HCT116 (cell line): Measurements from ENCODE around the gene CHRNA7. TPM values are rescaled to one million over a fixed set of nuclear protein-coding genes. Genes with fewer than 3 reads are reported as not detected.

Experiments
- ATAC-seq: fragments of 200-7000 bp; cut with Tn5 transposase; 2 replicates; pipeline ENCODE4 v1.9.1; 2020; ENCODE audit warnings: mild to moderate bottlenecking, moderate library complexity
- BruUV-seq: library from RNA; stranded (reverse); fragments of 400-500 nt; replicated peaks from 2 replicates; lab custom pipeline; 2021; lab: Mats Ljungman, UMichigan
- CTCF ChIA-PET: fragments of 300-600 bp; sonication (Branson Sonifier 250); formaldehyde crosslinking; loops from one replicate; lab custom pipeline; 2021; ENCODE audit warnings: antibody characterized with exemption; lab: Charles Lee
- POLR2A ChIA-PET: fragments of 300-600, 350-600 bp; sonication (Branson Sonifier 250); formaldehyde crosslinking; loops from one replicate; lab custom pipeline; 2021; ENCODE audit warnings: antibody characterized with exemption; lab: Charles Lee
- RAD21 ChIA-PET, 2 experiments: fragments of 300-600 bp; sonication (Branson Sonifier 250); formaldehyde crosslinking; loops; one replicate each; lab custom pipeline; 2023; ENCODE audit warnings: low total read pairs in 2 of 2; ENCODE audit not compliant: uncharacterized antibody in 2 of 2, unreplicated experiment in 2 of 2, low non-redundant PET in 1 of 2; lab: Charles Lee
- DNase-seq: peaks from one replicate; pipeline ENCODE4 v3.0.0-alpha.2; 2010; ENCODE audit warnings: low read depth, low spot score
- H2AFZ ChIP-seq: fragments of 200-600 bp; shearing (Covaris generic), sonication (generic); 2 replicates; pipeline ENCODE4 v1.6.1; 2017; ENCODE audit warnings: low read depth, mixed run types, mixed read lengths, antibody characterized with exemption, low read length; ENCODE audit not compliant: poor library complexity, severe bottlenecking
- H3K27ac ChIP-seq: 2 replicates; pipeline ENCODE4 v1.5.1; 2012; ENCODE audit warnings: low read depth, low read length
- H3K27me3 ChIP-seq: fragments of 200-600 bp; sonication (generic); 2 replicates; pipeline ENCODE4 v1.6.1; 2016; ENCODE audit warnings: mixed run types, low read length, mixed read lengths; ENCODE audit not compliant: insufficient read depth
- H3K36me3 ChIP-seq, 2 experiments: fragments of 200-500 bp in 1 of 2; fragments of 200-600 bp in 1 of 2; sonication (Bioruptor generic) in 1 of 2; sonication (generic) in 1 of 2; 2 replicates each; pipeline versions ENCODE4 v1.5.1 to v1.6.1; 2014 to 2016; ENCODE audit warnings: low read length in 2 of 2, inconsistent platforms in 1 of 2, mixed read lengths in 1 of 2, mixed run types in 1 of 2; ENCODE audit not compliant: insufficient read depth in 2 of 2, control insufficient read depth in 1 of 2
- H3K4me1 ChIP-seq, 2 experiments: fragments of 200-600 bp in 1 of 2; sonication (generic) in 1 of 2; 2 replicates each; pipeline versions ENCODE4 v1.5.1 to v1.6.1; 2012 to 2017; ENCODE audit warnings: low read length in 2 of 2, inconsistent platforms in 1 of 2, mild to moderate bottlenecking in 1 of 2, mixed read lengths in 1 of 2, mixed run types in 1 of 2, moderate library complexity in 1 of 2; ENCODE audit not compliant: insufficient read depth in 2 of 2, control insufficient read depth in 1 of 2
- H3K4me2 ChIP-seq: fragments of 200-600 bp; sonication (generic); 2 replicates; pipeline ENCODE4 v1.6.1; 2017; ENCODE audit warnings: mixed run types, low read length, mixed read lengths
- H3K4me3 ChIP-seq, 2 experiments: fragments of 200-600 bp in 1 of 2; sonication (generic) in 1 of 2; replicated peaks in 1 of 2; 2 replicates each; pipeline ENCODE4 v1.5.1; 2011 to 2016; ENCODE audit warnings: low read length in 2 of 2, control low read depth in 1 of 2, low read depth in 1 of 2, mild to moderate bottlenecking in 1 of 2, mixed read lengths in 1 of 2, mixed run types in 1 of 2
- H3K79me2 ChIP-seq: fragments of 200-600 bp; sonication (generic); 2 replicates; pipeline ENCODE4 v1.6.1; 2017; ENCODE audit warnings: mild to moderate bottlenecking, mixed run types, low read length, moderate library complexity, mixed read lengths; ENCODE audit not compliant: insufficient read depth
- H3K9ac ChIP-seq: fragments of 200-600 bp; sonication (generic); 2 replicates; pipeline ENCODE4 v1.6.1; 2016; ENCODE audit warnings: low read length, mixed read lengths
- H3K9me2 ChIP-seq: fragments of 200-600 bp; sonication (generic), shearing (Covaris generic); 2 replicates; pipeline ENCODE4 v1.6.1; 2017; ENCODE audit warnings: mixed run types, mild to moderate bottlenecking, moderate library complexity; ENCODE audit not compliant: insufficient read depth
- H3K9me3 ChIP-seq, 2 experiments: fragments of 200-500 bp in 1 of 2; fragments of 200-600 bp in 1 of 2; sonication (Bioruptor generic) in 1 of 2; sonication (generic) in 1 of 2; 2 replicates each; pipeline ENCODE4 v1.6.1; 2014 to 2017; ENCODE audit warnings: low read length in 2 of 2, mixed read lengths in 2 of 2, inconsistent platforms in 1 of 2, low read depth in 1 of 2, mild to moderate bottlenecking in 1 of 2, mixed run types in 1 of 2, moderate library complexity in 1 of 2; ENCODE audit not compliant: control insufficient read depth in 1 of 2, insufficient read depth in 1 of 2
- H4K20me1 ChIP-seq: fragments of 200-600 bp; sonication (generic), shearing (Covaris generic); 2 replicates; pipeline ENCODE4 v1.6.1; 2017; ENCODE audit warnings: mixed run types, mild to moderate bottlenecking, moderate library complexity; ENCODE audit not compliant: insufficient read depth
- CEBPB ChIP-seq: IDR thresholded peaks from 2 replicates; pipeline ENCODE4 v1.6.1; 2012; ENCODE audit warnings: low read depth
- EGR1 ChIP-seq: IDR thresholded peaks from 2 replicates; pipeline ENCODE4 v1.6.1; 2012; ENCODE audit warnings: low read depth
- EZH2 ChIP-seq: fragments of 200-600 bp; sonication (generic); IDR thresholded peaks from 2 replicates; pipeline ENCODE4 v1.6.1; 2017; ENCODE audit warnings: antibody characterized with exemption, mixed run types
- EZH2phosphoT487 ChIP-seq: fragments of 200-600 bp; IDR thresholded peaks from 2 replicates; pipeline ENCODE4 v1.6.1; 2018; ENCODE audit warnings: antibody characterized with exemption, borderline replicate concordance
- FOSL1 ChIP-seq: IDR thresholded peaks from 2 replicates; pipeline ENCODE4 v1.6.1; 2012; ENCODE audit warnings: low read depth
- POLR2A ChIP-seq: IDR thresholded peaks from 2 replicates; pipeline ENCODE4 v1.7.0; 2011; ENCODE audit warnings: borderline replicate concordance; ENCODE audit not compliant: insufficient read depth, insufficient read length; ENCODE audit errors: extremely low read depth
- RAD21 ChIP-seq: IDR thresholded peaks from 2 replicates; pipeline ENCODE4 v1.6.1; 2012; ENCODE audit warnings: low read depth, mild to moderate bottlenecking
- SIN3A ChIP-seq: IDR thresholded peaks from 2 replicates; pipeline ENCODE4 v1.6.1; 2012; ENCODE audit warnings: low read depth
- ZNF274 ChIP-seq: fragments of 200-500 bp; sonication (Bioruptor generic); IDR thresholded peaks from 2 replicates; pipeline ENCODE4 v1.6.1; 2014; ENCODE audit warnings: mild to moderate bottlenecking, low read depth, low read length, inconsistent platforms
- intact Hi-C: fragments of 100-400 bp; cut with micrococcal nuclease; formaldehyde crosslinking; loops from 2 replicates; pipeline ENCODE4 v1.10.0; 2022
- total RNA-seq: library from RNA; stranded (reverse); gene quantifications from one replicate; pipeline ENCODE4 v1.2.1, GENCODE V29; 2021; ENCODE audit not compliant: unreplicated experiment
- TF ChIP-seq, protein P1 (sequence below): IDR thresholded peaks from 2 replicates; pipeline ENCODE4 v1.6.1; 2011; ENCODE audit warnings: mild to moderate bottlenecking, low read length, moderate library complexity; ENCODE audit not compliant: insufficient replicate concordance; ENCODE audit errors: extremely low read depth

Gene CHRNA7
- total RNA-seq, 1 experiment from 2014 or later: 6.8 TPM

DNA sequence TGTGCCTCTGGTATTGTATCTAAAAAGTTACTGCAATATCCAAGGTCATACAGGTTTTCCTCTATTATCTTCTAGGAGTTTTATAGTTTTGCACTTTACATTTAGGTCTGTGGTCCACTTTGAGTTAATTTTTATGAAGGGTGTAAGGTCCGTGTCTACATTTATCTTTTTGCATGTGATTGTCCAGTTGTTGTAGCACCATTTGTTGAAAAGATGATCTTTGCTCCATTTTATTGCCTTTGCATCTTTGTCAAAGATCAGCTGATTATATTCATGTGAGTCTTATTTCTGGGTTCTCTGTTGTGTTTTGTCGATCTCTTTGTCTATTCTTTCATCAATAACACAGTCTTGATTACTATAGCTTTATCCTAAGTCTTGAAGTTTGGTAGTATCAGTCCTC is 6.7 kb downstream of the CHRNA7 start:
- POLR2A ChIA-PET: no interaction called here
- intact Hi-C loops: no loop called here

DNA sequence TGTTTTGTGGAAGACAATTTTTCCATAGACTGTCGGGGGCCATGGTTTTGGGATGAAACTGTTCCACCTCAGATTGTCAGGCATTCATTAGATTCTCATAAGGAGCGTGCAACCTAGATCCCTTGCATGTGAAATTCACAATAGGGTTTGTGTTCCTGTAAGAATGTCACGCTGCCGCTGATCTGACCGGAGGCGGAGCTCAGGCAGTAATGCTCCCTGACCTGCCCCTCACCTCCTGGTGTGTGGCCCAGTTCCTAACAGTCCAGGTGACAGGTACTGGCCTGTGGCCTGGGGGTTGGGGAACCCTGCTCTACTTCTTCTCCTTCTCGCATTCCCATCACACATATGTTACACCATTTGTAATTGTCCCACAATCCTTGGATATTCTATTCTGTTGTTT is 11.0 kb downstream of the CHRNA7 start:
- Histone ChIP-seq H3K79me2 (no peaks in the 10 kb centered on the region), H3K4me2 (no peak overlapping the region), H3K27me3 (no peaks in the 10 kb centered on the region), H3K36me3 (no peaks in the 10 kb centered on the region), H3K4me1 (peaks cover 8 to 13% of the 10 kb centered on the region in 2 experiments), H2AFZ (no peak overlapping the region), H3K9me3 (no peaks in the 10 kb centered on the region), H3K9me2 (no peaks in the 10 kb centered on the region), H3K27ac (no peak overlapping the region), H3K4me3 (no peak overlapping the region), H4K20me1 (no peaks in the 10 kb centered on the region), H3K9ac (no peak overlapping the region)
- ChIA-PET CTCF (no interaction called here), RAD21 (no interaction called here), POLR2A (no interaction called here)
- intact Hi-C loops: no loop called here
- ATAC-seq (no peak), DNase-seq (no peak)
- TF ChIP-seq POLR2A: no peak
- TF ChIP-seq ZNF274: no peak
- no peak for TF ChIP-seq RAD21
- no peak for TF ChIP-seq CEBPB
- no peak for TF ChIP-seq SIN3A
- no TSS peak for BruUV-seq

More for the DNA sequence above, 6.7 kb downstream of the CHRNA7 start:
- H3K4me1 ChIP-seq: peaks cover 0 to 3% of the 10 kb centered on the region in 2 experiments; a peak in 2 of 4 replicates
- no peaks in the 10 kb centered on the region for H4K20me1 ChIP-seq
- no peak overlapping the region for H3K4me3 ChIP-seq
- ATAC-seq: no peak
- no TSS peak for BruUV-seq
- H3K36me3 ChIP-seq: no peaks in the 10 kb centered on the region
- CTCF ChIA-PET: interaction anchor here (1.2 to 1.7 kb wide), 2 partner anchors 8 to 14 kb away, joined by 3 to 8 read pairs; no protein-coding TSS in a partner anchor
- no peak overlapping the region for H3K9ac ChIP-seq
- no peak overlapping the region for H3K4me2 ChIP-seq
- RAD21 ChIA-PET: no interaction called here
- H3K79me2 ChIP-seq: no peaks in the 10 kb centered on the region
- no peaks in the 10 kb centered on the region for H3K9me2 ChIP-seq
- H2AFZ ChIP-seq: no peak overlapping the region
- H3K27me3 ChIP-seq: no peaks in the 10 kb centered on the region
- H3K9me3 ChIP-seq: no peaks in the 10 kb centered on the region
- H3K27ac ChIP-seq: no peak overlapping the region
- DNase-seq: no peak
- no peak for TF ChIP-seq SIN3A
- TF ChIP-seq, protein P1, sequence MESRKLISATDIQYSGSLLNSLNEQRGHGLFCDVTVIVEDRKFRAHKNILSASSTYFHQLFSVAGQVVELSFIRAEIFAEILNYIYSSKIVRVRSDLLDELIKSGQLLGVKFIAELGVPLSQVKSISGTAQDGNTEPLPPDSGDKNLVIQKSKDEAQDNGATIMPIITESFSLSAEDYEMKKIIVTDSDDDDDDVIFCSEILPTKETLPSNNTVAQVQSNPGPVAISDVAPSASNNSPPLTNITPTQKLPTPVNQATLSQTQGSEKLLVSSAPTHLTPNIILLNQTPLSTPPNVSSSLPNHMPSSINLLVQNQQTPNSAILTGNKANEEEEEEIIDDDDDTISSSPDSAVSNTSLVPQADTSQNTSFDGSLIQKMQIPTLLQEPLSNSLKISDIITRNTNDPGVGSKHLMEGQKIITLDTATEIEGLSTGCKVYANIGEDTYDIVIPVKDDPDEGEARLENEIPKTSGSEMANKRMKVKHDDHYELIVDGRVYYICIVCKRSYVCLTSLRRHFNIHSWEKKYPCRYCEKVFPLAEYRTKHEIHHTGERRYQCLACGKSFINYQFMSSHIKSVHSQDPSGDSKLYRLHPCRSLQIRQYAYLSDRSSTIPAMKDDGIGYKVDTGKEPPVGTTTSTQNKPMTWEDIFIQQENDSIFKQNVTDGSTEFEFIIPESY: no peak
- no peak for TF ChIP-seq RAD21
- TF ChIP-seq ZNF274: no peak
- no peak for TF ChIP-seq EZH2
- TF ChIP-seq CEBPB: no peak
- no peak for TF ChIP-seq EZH2phosphoT487
- TF ChIP-seq FOSL1: no peak
- TF ChIP-seq EGR1: no peak
- no peak for TF ChIP-seq POLR2A
